HepG2 (cell line): ENCODE results near the gene ELOVL2. TPM values are rescaled to one million over a fixed set of nuclear protein-coding genes. Genes with fewer than 3 reads are reported as not detected.

Source experiments
- AFF4 ChIP-seq: sonication (generic); formaldehyde crosslinking; IDR thresholded peaks from 2 replicates; pipeline ENCODE4 v1.4.0; 2020; ENCODE audit warnings: missing genetic modification reagents
- AHDC1 ChIP-seq: sonication (generic); formaldehyde crosslinking; IDR thresholded peaks from 2 replicates; pipeline ENCODE4 v1.5.1; 2020; ENCODE audit warnings: mild to moderate bottlenecking, missing genetic modification reagents, borderline replicate concordance
- ATF7-NPFF ChIP-seq: sonication (generic); formaldehyde crosslinking; IDR thresholded peaks from 2 replicates; pipeline ENCODE4 v1.8.1; 2023; ENCODE audit warnings: mild to moderate bottlenecking, low read depth, missing genetic modification reagents, moderate library complexity
- ERF ChIP-seq: IDR thresholded peaks from 2 replicates; pipeline ENCODE4 v1.6.1; 2018; ENCODE audit warnings: missing biosample characterization, missing genetic modification reagents
- HDAC6 ChIP-seq: fragments of 200-600 bp; sonication (generic); IDR thresholded peaks from 2 replicates; pipeline ENCODE4 v1.7.0; 2017; ENCODE audit warnings: mild to moderate bottlenecking, antibody characterized with exemption, low read length, low read depth
- HOXD1 ChIP-seq: sonication (generic); formaldehyde crosslinking; IDR thresholded peaks from 2 replicates; pipeline ENCODE4 v1.5.0; 2020; ENCODE audit warnings: missing genetic modification reagents
- KMT2A ChIP-seq: sonication (generic); formaldehyde crosslinking; IDR thresholded peaks from 2 replicates; pipeline ENCODE4 v1.4.0; 2020; ENCODE audit warnings: missing genetic modification reagents
- POGK ChIP-seq: sonication (generic); formaldehyde crosslinking; conservative IDR thresholded peaks from 2 replicates; pipeline ENCODE4 v1.8.0; 2022; ENCODE audit warnings: mild to moderate bottlenecking, moderate library complexity, missing genetic modification reagents
- SOX13 ChIP-seq, 3 experiments: fragments of 450-650 bp in 1 of 3; sonication (generic) in 1 of 3; formaldehyde crosslinking in 1 of 3; IDR thresholded peaks in 2 of 3; conservative IDR thresholded peaks in 1 of 3; 2 replicates each; pipeline versions ENCODE4 v1.5.0 to v1.6.1; 2016 to 2020; ENCODE audit warnings: antibody characterized with exemption in 1 of 3, mild to moderate bottlenecking in 1 of 3, missing compliant biosample characterization in 1 of 3, missing genetic modification reagents in 1 of 3, moderate library complexity in 1 of 3
- ZNF256 ChIP-seq: sonication (generic); formaldehyde crosslinking; conservative IDR thresholded peaks from 2 replicates; pipeline ENCODE4 v1.4.0; 2020; ENCODE audit warnings: missing genetic modification reagents
- ZNF333 ChIP-seq: sonication (generic); formaldehyde crosslinking; IDR thresholded peaks from 2 replicates; pipeline ENCODE4 v1.4.0; 2020; ENCODE audit warnings: mild to moderate bottlenecking, missing genetic modification reagents, borderline replicate concordance
- ZNF496 ChIP-seq: sonication (generic); formaldehyde crosslinking; IDR thresholded peaks from 2 replicates; pipeline ENCODE4 v1.8.1; 2023; ENCODE audit warnings: mild to moderate bottlenecking, moderate library complexity, missing genetic modification reagents; ENCODE audit not compliant: insufficient replicate concordance
- ZSCAN22 ChIP-seq: sonication (generic); formaldehyde crosslinking; IDR thresholded peaks from 2 replicates; pipeline ENCODE4 v1.4.0; 2020; ENCODE audit warnings: mild to moderate bottlenecking, missing genetic modification reagents
- polyA plus RNA-seq, 8 experiments: library from polyadenylated mRNA; depleted of rRNA in 3 of 8; stranded (reverse) in 7 of 8; unstranded in 1 of 8; fragments of >200 nt; fragmentation: Illumina TruSeq in 4 of 8; extraction: Trizol in 4 of 8; gene quantifications; 2 replicates each; pipeline versions ENCODE4 v1.2.1 to v1.2.3, GENCODE V29; 2011 to 2016; ENCODE audit warnings: low read depth in 4 of 8, missing spikeins in 1 of 8, mixed read lengths in 1 of 8; ENCODE audit not compliant: insufficient read depth in 1 of 8
- total RNA-seq, 5 experiments: library from RNA; depleted of rRNA; stranded (reverse); fragments of >200 nt; fragmentation: Illumina TruSeq; extraction: Trizol; gene quantifications; 2 replicates each; pipeline ENCODE4 v1.2.3, GENCODE V29; 2016; ENCODE audit warnings: low read depth in 1 of 5

Gene ELOVL2
- total and polyA plus RNA-seq, 2 of the 13 experiments (the other 11 are each of a cell fraction or from before 2014, with no cell fraction given): 43.6 to 65.4 TPM

GRCh38 chr6:11012976-11013720 is 31.0 kb downstream of the ELOVL2 start (continued):
- TF ChIP-seq AHDC1 (no peak), POGK (no peak), ERF (CRISPR knock-in tag) (0 out of 2 replicates have a peak, but pooled peaks have one; percentile 31), ZNF496 (CRISPR knock-in tag) (no peak), AFF4 (CRISPR knock-in tag) (no peak), HOXD1 (CRISPR knock-in tag) (no peak), ATF7-NPFF (CRISPR knock-in tag) (no peak), SOX13 (IDR thresholded peaks at IDR 0.05) (no peak), SOX13 (CRISPR knock-in tag; conservative IDR thresholded peaks at IDR 0.05 in 1 of 2, IDR thresholded peaks at IDR 0.05 in 1 of 2) (0 out of 4 replicates have a peak, but pooled peaks of 1 of the 2 experiments have one; percentile 11), ZNF333 (CRISPR knock-in tag) (no peak), KMT2A (CRISPR knock-in tag) (0 out of 2 replicates have a peak, but pooled peaks have one; percentile 42), ZNF256 (CRISPR knock-in tag) (no peak), ZSCAN22 (CRISPR knock-in tag) (no peak), HDAC6 (0 out of 2 replicates have a peak, but pooled peaks have one; percentile 22)
